Fibroblast of pulmonary artery (primary cell): Measurements from ENCODE around the gene AK3.

Experiments used
- DNase-seq: peaks from one replicate; pipeline ENCODE4 v3.0.0-alpha.2; 2010; ENCODE audit warnings: low read depth
- H3K4me3 ChIP-seq: replicated peaks from 2 replicates; pipeline ENCODE4 v1.5.1; 2011; ENCODE audit warnings: low read depth, mild to moderate bottlenecking, control low read depth, low read length, moderate library complexity
- TF ChIP-seq, protein P1 (sequence below): IDR thresholded peaks from 2 replicates; pipeline ENCODE4 v1.5.1; 2011; ENCODE audit warnings: mild to moderate bottlenecking, control low read depth, low read length, inconsistent platforms; ENCODE audit errors: missing control alignments

The AK3 gene

DNA sequence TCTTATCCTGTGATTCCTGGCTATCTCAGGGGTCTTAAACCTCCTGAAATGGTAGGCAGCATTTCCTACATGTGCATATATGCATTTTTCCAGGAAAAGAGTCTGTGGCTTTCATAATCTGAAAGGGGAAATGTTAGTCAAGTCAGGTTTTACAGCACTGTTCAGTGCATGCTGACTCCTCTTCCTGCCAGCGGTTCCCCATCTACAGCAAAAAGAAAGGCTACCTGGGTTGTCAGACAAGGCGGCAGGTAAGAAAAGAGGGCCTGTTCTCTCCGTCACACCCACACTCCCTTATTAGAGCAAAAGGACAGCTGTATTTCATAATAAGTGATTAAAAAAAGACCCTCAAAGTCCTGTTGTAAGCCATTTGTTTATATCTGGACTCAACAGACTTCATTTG is 70.4 kb downstream of the AK3 start:
- no peak overlapping the region for H3K4me3 ChIP-seq
- DNase-seq: no peak
- TF ChIP-seq, protein P1, sequence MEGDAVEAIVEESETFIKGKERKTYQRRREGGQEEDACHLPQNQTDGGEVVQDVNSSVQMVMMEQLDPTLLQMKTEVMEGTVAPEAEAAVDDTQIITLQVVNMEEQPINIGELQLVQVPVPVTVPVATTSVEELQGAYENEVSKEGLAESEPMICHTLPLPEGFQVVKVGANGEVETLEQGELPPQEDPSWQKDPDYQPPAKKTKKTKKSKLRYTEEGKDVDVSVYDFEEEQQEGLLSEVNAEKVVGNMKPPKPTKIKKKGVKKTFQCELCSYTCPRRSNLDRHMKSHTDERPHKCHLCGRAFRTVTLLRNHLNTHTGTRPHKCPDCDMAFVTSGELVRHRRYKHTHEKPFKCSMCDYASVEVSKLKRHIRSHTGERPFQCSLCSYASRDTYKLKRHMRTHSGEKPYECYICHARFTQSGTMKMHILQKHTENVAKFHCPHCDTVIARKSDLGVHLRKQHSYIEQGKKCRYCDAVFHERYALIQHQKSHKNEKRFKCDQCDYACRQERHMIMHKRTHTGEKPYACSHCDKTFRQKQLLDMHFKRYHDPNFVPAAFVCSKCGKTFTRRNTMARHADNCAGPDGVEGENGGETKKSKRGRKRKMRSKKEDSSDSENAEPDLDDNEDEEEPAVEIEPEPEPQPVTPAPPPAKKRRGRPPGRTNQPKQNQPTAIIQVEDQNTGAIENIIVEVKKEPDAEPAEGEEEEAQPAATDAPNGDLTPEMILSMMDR: no peak

DNA sequence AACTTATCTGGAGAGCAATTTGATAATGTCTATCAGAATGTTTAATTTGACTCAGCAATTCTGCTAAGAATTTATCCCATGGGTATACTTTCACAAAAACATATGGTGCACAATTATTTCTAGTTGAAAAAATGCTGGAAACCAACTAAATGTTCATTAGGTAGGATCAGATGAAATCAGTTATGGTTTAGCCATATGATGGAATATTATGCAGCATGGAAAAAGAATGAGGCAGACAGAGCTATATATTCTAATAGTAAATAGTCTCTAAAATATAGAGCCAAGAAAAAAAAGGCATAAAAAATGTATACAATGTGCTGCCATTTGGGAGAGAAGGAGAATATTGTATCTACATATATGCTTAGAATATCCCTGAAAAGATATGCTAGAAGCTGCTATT is 71.1 kb downstream of the AK3 start:
- TF ChIP-seq, protein P1: no peak
- H3K4me3 ChIP-seq: no peak overlapping the region

DNA sequence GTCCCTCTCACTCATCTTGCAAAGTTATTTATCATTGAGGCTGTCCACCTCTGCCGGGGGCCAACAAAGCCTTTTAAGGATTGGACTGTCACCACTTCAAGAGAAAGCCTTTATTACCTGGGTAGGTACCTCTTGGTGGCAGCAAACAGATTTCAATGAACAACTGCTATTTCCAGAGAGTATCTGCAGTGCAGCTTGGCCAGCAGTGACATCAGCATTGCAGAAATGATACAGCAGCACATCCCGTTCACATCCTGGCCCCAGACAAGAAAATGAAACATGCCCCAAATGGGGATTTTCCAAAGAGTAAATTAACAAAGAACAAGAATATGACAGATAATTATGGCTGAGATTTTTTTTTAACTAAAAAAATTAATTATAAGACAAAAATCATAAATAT is 72.4 kb downstream of the AK3 start:
- DNase-seq: no peak
- TF ChIP-seq, protein P1: no peak

More for the DNA sequence above, 71.1 kb downstream of the AK3 start:
- DNase-seq: no peak

DNA sequence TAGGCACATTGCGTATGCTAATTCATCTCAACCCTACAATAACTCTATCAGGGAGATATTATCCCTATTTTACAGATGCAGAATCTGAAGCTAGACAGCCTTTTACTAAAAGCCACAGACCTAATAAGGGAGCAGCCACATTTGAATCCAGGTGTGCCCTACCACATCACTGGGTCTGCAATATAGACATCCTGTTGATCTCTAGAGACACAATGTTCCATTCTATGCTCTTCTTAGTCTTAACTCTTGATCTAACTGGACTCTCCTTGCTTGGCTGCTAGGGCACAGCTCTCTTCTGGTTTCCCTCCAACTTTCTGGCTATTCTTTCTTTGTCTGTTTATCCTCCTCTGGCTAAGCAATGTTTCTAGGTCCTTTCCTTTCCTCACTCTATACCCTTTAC is 73.3 kb downstream of the AK3 start:
- no peak for DNase-seq
- TF ChIP-seq, protein P1: no peak
- H3K4me3 ChIP-seq: no peak overlapping the region

More for the DNA sequence above, 72.4 kb downstream of the AK3 start:
- no peak overlapping the region for H3K4me3 ChIP-seq

DNA sequence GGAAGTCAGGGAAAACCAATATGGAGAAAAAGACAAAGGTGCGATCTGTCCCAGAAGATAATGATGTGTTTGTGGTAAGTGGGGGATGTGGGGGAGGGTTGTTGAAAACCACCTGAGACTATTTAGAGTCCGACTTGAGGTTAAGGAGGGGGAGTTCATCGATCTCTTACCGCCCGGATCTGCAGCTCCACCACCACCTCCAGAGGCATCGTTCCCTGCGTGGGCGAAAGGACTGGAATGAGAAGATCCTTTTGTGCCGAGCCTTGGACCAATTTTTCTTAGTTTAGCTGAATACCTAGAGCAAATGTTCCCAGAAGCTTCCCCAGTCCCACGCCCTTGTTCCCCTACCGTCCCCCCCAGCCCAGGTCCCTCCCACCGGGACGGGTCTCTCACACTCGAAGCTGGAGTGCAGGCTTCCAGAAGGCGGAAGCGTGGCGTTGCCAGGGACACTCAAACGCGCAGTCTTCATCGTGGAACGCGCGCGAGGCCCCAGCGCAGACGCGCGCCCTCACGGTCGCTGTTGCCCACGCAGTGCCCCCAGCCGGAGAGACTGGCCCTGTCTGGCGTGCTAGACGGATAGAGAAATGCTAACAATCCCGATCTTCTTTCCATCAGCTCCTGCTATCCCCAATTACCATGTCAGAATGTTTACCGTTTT is 74.8 kb downstream of the AK3 start, which contains the start of gene SPATA6L:
TSS of gene SPATA6L (minus strand) at position 439 of the 658 bp plus-strand sequence. CDS start at position 209, 230 bp downstream.
- peak; percentile 60 for DNase-seq
- TF ChIP-seq, protein P1: peak; percentile 0
- peak within 1 kb of the TSS; percentile 63 for H3K4me3 ChIP-seq

DNA sequence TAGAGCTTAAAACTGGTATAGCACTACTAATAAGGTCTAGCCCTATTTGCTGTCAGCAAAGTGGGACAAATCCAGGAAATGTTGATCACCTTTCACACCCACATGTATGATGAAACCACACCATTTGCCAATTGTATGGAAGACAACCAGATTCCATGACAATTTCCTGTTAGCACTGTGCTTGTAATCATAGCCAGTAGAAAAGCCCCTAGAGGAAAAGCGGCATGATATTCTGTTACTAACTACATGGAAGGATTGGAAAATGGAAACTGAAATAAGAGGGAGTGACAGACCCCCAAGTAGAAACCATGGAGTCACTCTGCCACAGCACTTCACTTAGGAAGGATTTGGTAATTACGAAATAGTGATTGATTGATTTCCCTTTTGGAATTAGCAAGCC is 75.6 kb downstream of the AK3 start:
- peak; percentile 87 for DNase-seq
- TF ChIP-seq, protein P1: no peak
- H3K4me3 ChIP-seq: peak overlapping the region; percentile 63

DNA sequence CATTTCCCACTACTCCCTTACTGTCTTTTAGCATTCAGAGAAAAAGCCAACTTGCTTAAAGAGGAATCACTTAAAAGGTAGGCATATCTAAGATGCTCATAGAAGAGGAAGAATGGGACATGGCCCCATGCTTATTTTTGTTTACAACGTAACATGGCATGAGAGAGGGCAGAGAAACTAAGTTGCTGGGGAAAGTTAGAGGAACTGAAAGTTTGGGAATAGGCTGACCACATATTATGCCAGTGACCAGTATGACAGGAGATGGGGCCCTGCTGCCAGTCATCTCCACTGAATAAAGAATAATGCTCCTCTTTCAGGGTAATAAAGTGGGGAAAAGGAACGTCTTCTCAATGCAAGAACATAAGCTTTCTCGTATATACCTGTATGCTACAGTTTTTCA is 77.0 kb downstream of the AK3 start:
- TF ChIP-seq, protein P1: no peak
- DNase-seq: no peak
- H3K4me3 ChIP-seq: no peak overlapping the region
